Lower leg skin (tissue), 3 donors: ENCODE measurements around the gene PIGV.

ENCODE experiments used
- POLR2A ChIP-seq, 2 donors: fragments of 450-650 bp; IDR thresholded peaks; one replicate each; pipeline ENCODE4 v1.6.1; 2016 to 2017; ENCODE audit warnings: antibody characterized with exemption in 2 of 2, mild to moderate bottlenecking in 1 of 2, moderate library complexity in 1 of 2
- TF ChIP-seq, protein P1 (sequence below), 3 donors: fragments of 450-650 bp; IDR thresholded peaks; one replicate each; pipeline ENCODE4 v1.5.1; 2016; ENCODE audit warnings: antibody characterized with exemption in 3 of 3, mild to moderate bottlenecking in 3 of 3, moderate library complexity in 2 of 3

DNA sequence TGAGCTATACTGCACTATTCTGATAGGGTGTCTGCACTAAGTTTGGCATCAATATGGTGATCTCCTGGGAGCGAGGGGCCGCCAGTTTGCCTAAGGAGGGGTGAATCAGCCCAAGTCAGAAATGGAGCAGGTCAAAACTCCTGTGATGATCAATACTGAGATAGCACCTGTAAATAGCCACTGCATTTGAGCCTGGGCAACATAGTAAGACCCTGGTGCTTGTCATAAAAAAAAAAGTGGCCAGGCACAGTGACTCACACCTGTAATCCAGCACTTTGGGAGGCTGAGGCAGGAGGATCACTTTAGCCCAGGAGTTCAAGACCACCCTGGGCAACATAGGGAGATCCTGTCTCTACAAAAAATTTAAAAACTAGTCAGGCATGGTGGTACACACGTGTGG lies 27.1 kb downstream of the PIGV start:
- TF ChIP-seq POLR2A (IDR thresholded peaks at IDR 0.05), result no peak
- TF ChIP-seq, protein P1, sequence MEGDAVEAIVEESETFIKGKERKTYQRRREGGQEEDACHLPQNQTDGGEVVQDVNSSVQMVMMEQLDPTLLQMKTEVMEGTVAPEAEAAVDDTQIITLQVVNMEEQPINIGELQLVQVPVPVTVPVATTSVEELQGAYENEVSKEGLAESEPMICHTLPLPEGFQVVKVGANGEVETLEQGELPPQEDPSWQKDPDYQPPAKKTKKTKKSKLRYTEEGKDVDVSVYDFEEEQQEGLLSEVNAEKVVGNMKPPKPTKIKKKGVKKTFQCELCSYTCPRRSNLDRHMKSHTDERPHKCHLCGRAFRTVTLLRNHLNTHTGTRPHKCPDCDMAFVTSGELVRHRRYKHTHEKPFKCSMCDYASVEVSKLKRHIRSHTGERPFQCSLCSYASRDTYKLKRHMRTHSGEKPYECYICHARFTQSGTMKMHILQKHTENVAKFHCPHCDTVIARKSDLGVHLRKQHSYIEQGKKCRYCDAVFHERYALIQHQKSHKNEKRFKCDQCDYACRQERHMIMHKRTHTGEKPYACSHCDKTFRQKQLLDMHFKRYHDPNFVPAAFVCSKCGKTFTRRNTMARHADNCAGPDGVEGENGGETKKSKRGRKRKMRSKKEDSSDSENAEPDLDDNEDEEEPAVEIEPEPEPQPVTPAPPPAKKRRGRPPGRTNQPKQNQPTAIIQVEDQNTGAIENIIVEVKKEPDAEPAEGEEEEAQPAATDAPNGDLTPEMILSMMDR (IDR thresholded peaks at IDR 0.05), result no peak
